GM23338 (cell line): ENCODE measurements around the gene OTUD3. TPM values are rescaled to one million over a fixed set of nuclear protein-coding genes. Genes with fewer than 3 reads are reported as not detected.

Experiments used
- ATAC-seq: fragments of 200-7000 bp; cut with Tn5 transposase; 3 replicates; pipeline ENCODE4 v1.9.1; 2020
- DNase-seq: peaks from one replicate; pipeline ENCODE4 v3.0.0-alpha.2; 2015; ENCODE audit warnings: low spot score
- H2AFZ ChIP-seq: fragments of 200-600 bp; sonication (generic); 2 replicates; pipeline ENCODE4 v1.8.0; 2016; ENCODE audit warnings: antibody characterized with exemption, mild to moderate bottlenecking, moderate library complexity
- H3F3A ChIP-seq: fragments of 200-600 bp; sonication (generic); replicated peaks from 2 replicates; pipeline ENCODE4 v1.8.0; 2017; ENCODE audit warnings: antibody characterized with exemption, mixed run types, low read depth
- H3K27ac ChIP-seq: fragments of 200-600 bp; sonication (generic); 2 replicates; pipeline ENCODE4 v1.6.1; 2016; ENCODE audit warnings: low read depth
- H3K27me3 ChIP-seq: fragments of 200-600 bp; sonication (generic); 2 replicates; pipeline ENCODE4 v1.8.0; 2016; ENCODE audit warnings: mild to moderate bottlenecking, mixed run types, moderate library complexity; ENCODE audit not compliant: insufficient read depth
- H3K36me3 ChIP-seq: fragments of 200-600 bp; sonication (generic); 2 replicates; pipeline ENCODE4 v1.8.0; 2016; ENCODE audit warnings: mild to moderate bottlenecking; ENCODE audit not compliant: insufficient read depth
- H3K4me1 ChIP-seq: fragments of 200-600 bp; sonication (generic); 2 replicates; pipeline ENCODE4 v1.8.0; 2016; ENCODE audit warnings: mild to moderate bottlenecking, moderate library complexity; ENCODE audit not compliant: insufficient read depth
- H3K4me2 ChIP-seq: fragments of 200-600 bp; sonication (generic); 2 replicates; pipeline ENCODE4 v1.7.1; 2017; ENCODE audit warnings: mixed run types
- H3K4me3 ChIP-seq: fragments of 200-600 bp; sonication (generic); 2 replicates; pipeline ENCODE4 v1.6.1; 2016; ENCODE audit warnings: mixed run types
- H3K79me2 ChIP-seq: fragments of 200-600 bp; sonication (generic); replicated peaks from 2 replicates; pipeline ENCODE4 v1.8.0; 2017; ENCODE audit warnings: mild to moderate bottlenecking; ENCODE audit not compliant: insufficient read depth
- H3K9me2 ChIP-seq: fragments of 200-600 bp; sonication (generic); 2 replicates; pipeline ENCODE4 v1.8.0; 2017; ENCODE audit not compliant: insufficient read depth
- H4K20me1 ChIP-seq: fragments of 200-600 bp; sonication (generic); replicated peaks from 2 replicates; pipeline ENCODE4 v1.8.0; 2017; ENCODE audit warnings: mild to moderate bottlenecking; ENCODE audit not compliant: insufficient read depth
- H3K27ac Mint-ChIP-seq: 2 replicates; pipeline ENCODE4 v1.8.0; 2020; ENCODE audit warnings: inconsistent platforms, mild to moderate bottlenecking, moderate library complexity, mixed read lengths
- H3K27me3 Mint-ChIP-seq: 3 replicates; pipeline ENCODE4 v1.8.0; 2022; ENCODE audit warnings: low read depth, mild to moderate bottlenecking, moderate library complexity, mixed read lengths, inconsistent platforms; ENCODE audit not compliant: insufficient read depth, poor library complexity
- H3K36me3 Mint-ChIP-seq: 3 replicates; pipeline ENCODE4 v1.8.0; 2021; ENCODE audit warnings: low read depth, mild to moderate bottlenecking, inconsistent platforms, moderate library complexity, mixed read lengths
- H3K4me1 Mint-ChIP-seq: 3 replicates; pipeline ENCODE4 v1.8.0; 2020; ENCODE audit warnings: mild to moderate bottlenecking, inconsistent platforms, mixed read lengths
- H3K4me3 Mint-ChIP-seq: 3 replicates; pipeline ENCODE4 v1.8.0; 2021; ENCODE audit warnings: moderate library complexity, mild to moderate bottlenecking, inconsistent platforms, mixed read lengths
- H3K9me3 Mint-ChIP-seq: 3 replicates; pipeline ENCODE4 v1.8.0; 2020; ENCODE audit warnings: moderate library complexity, mild to moderate bottlenecking, inconsistent platforms, mixed read lengths
- CREB1 ChIP-seq: fragments of 250-450 bp; sonication (Bioruptor Pico); IDR thresholded peaks from 2 replicates; pipeline ENCODE4 v1.5.0; 2020; ENCODE audit warnings: low read depth, mild to moderate bottlenecking, moderate library complexity
- CTCF ChIP-seq, 2 experiments: fragments of 200-600 bp in 1 of 2; sonication (generic) in 1 of 2; conservative IDR thresholded peaks; 2 replicates each; pipeline versions ENCODE4 v1.5.1 to v1.6.1; 2016 to 2017; ENCODE audit warnings: antibody characterized with exemption in 2 of 2, low read depth in 2 of 2, mild to moderate bottlenecking in 2 of 2, moderate library complexity in 1 of 2
- ETS1 ChIP-seq: IDR thresholded peaks from 2 replicates; pipeline ENCODE4 v1.6.1; 2016; ENCODE audit warnings: antibody characterized with exemption
- EZH2 ChIP-seq: fragments of 200-600 bp; sonication (generic); IDR thresholded peaks from one replicate; pipeline ENCODE4 v1.8.0; 2017; ENCODE audit warnings: antibody characterized with exemption, mild to moderate bottlenecking, low read depth; ENCODE audit not compliant: unreplicated experiment
- JUNB ChIP-seq: IDR thresholded peaks from one replicate; pipeline ENCODE4 v1.6.1; 2016; ENCODE audit warnings: antibody characterized with exemption; ENCODE audit not compliant: unreplicated experiment
- REST ChIP-seq: IDR thresholded peaks from one replicate; pipeline ENCODE4 v1.6.1; 2018; ENCODE audit warnings: antibody characterized with exemption; ENCODE audit not compliant: unreplicated experiment
- STAT1 ChIP-seq: IDR thresholded peaks from one replicate; pipeline ENCODE4 v1.6.1; 2016; ENCODE audit warnings: antibody characterized with exemption; ENCODE audit not compliant: unreplicated experiment
- ZNF114 ChIP-seq: fragments of 250-450 bp; sonication (Bioruptor Pico); IDR thresholded peaks from 2 replicates; pipeline ENCODE4 v1.5.0; 2020; ENCODE audit warnings: mild to moderate bottlenecking, moderate library complexity
- ZNF331 ChIP-seq: fragments of 250-450 bp; sonication (Bioruptor Pico); IDR thresholded peaks from 2 replicates; pipeline ENCODE4 v1.5.0; 2020; ENCODE audit warnings: low read depth, mild to moderate bottlenecking, moderate library complexity
- polyA plus RNA-seq: library from polyadenylated mRNA; unstranded; fragments of >200 nt; fragmentation: Nextera tagmentation; extraction: Ambion mirVana; gene quantifications from 2 replicates; pipeline ENCODE4 v1.2.1, GENCODE V29; 2016
- total RNA-seq: library from RNA; depleted of rRNA; stranded (reverse); fragments of >200 nt; shearing (Covaris generic); gene quantifications from 2 replicates; pipeline ENCODE4 v1.2.3, GENCODE V29; 2014

OTUD3 gene
- total and polyA plus RNA-seq, 2 experiments from 2014 or later, result 3.0 to 12.9 TPM

- Mint-ChIP-seq H3K36me3 (peaks cover 5% of the 10 kb centered on the region; the same call in 1 of the 3 replicates), H3K4me3 (no peak overlapping the region), H3K27ac (no peak overlapping the region), H3K4me1 (no peaks in the 10 kb centered on the region), H3K27me3 (peaks cover 3% of the 10 kb centered on the region), H3K9me3 (peaks cover 13% of the 10 kb centered on the region; the same call in 2 of the 3 replicates)
- no peak for TF ChIP-seq STAT1
- TF ChIP-seq REST, result no peak
- no peak for TF ChIP-seq EZH2
- TF ChIP-seq CREB1 (CRISPR knock-in tag), result no peak
- no peak for TF ChIP-seq ZNF331 (CRISPR knock-in tag)
- TF ChIP-seq CTCF (conservative IDR thresholded peaks at IDR 0.05; ENCODE audit: low read depth in 2 of 2), result no peak
- TF ChIP-seq ZNF114 (CRISPR knock-in tag), result no peak
- no peak for TF ChIP-seq ETS1
- no peak for TF ChIP-seq JUNB
- no peaks in the 10 kb centered on the region for H3K9me2 ChIP-seq
- H2AFZ ChIP-seq, result no peak overlapping the region
- no peak overlapping the region for H3K4me2 ChIP-seq
- H3K79me2 ChIP-seq, result no peaks in the 10 kb centered on the region
- H4K20me1 ChIP-seq, result no peaks in the 10 kb centered on the region
- DNase-seq, result no peak
- H3K27ac ChIP-seq, result no peak overlapping the region
- no peaks in the 10 kb centered on the region for H3K36me3 ChIP-seq
- no peaks in the 10 kb centered on the region for H3K27me3 ChIP-seq
- no peaks in the 10 kb centered on the region for H3F3A ChIP-seq
- H3K4me1 ChIP-seq, result no peaks in the 10 kb centered on the region
- no peak for ATAC-seq
- no peak overlapping the region for H3K4me3 ChIP-seq
These were observed 17.5 kb upstream of the OTUD3 start for GRCh38 chr1:19864570-19865160.
